Heart left ventricle (tissue), 13 donors: ENCODE results near the gene SLC9A9.

Experiments
- POLR2A ChIP-seq, 2 donors: fragments of 450-650 bp; IDR thresholded peaks; one replicate each; pipeline ENCODE4 v1.6.1; 2017; ENCODE audit warnings: antibody characterized with exemption in 2 of 2, mild to moderate bottlenecking in 2 of 2, moderate library complexity in 2 of 2
- TF ChIP-seq, protein P1 (sequence below), 12 donors: fragments of 200-600 bp; sonication (generic) in 4 of 12; IDR thresholded peaks; one replicate each; pipeline versions ENCODE4 v1.5.0 to v1.8.0; 2018 to 2022; ENCODE audit warnings: antibody characterized with exemption in 12 of 12, mild to moderate bottlenecking in 5 of 12
- donor health status: ischemic (EF 13 %, LVEDD 7.1; RV severe dilation, severe dysfunction).
- donor health status: DM: no; HTN: yes; CAD: no.
- donor health status: DM: no; HTN: no; CAD: no.
- donor health status: ischemic (EF 25% LVEDD 6.9; RV normal size, moderate dysfunction).
- donor health status: ischemic (EF 25% LVEDD 5.7; RV mildly dilated, moderate dysfunction).
- donor health status: ischemic (EF 35%, LVEDD 5.7; RV mildly dilated, moderate dysfunction).
- donor health status: nonischemic (EF 11% LVEDD 7.7; RV severe dilation, severe dysfunction).
- donor health status: DM: yes; HTN: yes; CAD: no.
- donor health status: PGD.
- donor health status: ischemic (EF 29% LVEDD 5.4; RV normal size, mild dysfunction).
- donor health status: nonischemic (EF 23%, LVEDD 6.1; RV moderate dilation, normal function).

- TF ChIP-seq, protein P1, sequence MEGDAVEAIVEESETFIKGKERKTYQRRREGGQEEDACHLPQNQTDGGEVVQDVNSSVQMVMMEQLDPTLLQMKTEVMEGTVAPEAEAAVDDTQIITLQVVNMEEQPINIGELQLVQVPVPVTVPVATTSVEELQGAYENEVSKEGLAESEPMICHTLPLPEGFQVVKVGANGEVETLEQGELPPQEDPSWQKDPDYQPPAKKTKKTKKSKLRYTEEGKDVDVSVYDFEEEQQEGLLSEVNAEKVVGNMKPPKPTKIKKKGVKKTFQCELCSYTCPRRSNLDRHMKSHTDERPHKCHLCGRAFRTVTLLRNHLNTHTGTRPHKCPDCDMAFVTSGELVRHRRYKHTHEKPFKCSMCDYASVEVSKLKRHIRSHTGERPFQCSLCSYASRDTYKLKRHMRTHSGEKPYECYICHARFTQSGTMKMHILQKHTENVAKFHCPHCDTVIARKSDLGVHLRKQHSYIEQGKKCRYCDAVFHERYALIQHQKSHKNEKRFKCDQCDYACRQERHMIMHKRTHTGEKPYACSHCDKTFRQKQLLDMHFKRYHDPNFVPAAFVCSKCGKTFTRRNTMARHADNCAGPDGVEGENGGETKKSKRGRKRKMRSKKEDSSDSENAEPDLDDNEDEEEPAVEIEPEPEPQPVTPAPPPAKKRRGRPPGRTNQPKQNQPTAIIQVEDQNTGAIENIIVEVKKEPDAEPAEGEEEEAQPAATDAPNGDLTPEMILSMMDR (IDR thresholded peaks at IDR 0.05), result no peak
- no peak for TF ChIP-seq POLR2A (IDR thresholded peaks at IDR 0.05)
Measured at GRCh38 chr3:143698682-143699303, 149.5 kb downstream of the SLC9A9 start.
